HG03159 (cell line): ENCODE results near the gene SSR3.

Source experiments
- ATAC-seq: cut with Tn5 transposase; IDR thresholded peaks from one replicate; pipeline ENCODE4 v1.9.1; 2021; ENCODE audit warnings: mild to moderate bottlenecking, moderate library complexity; ENCODE audit not compliant: unreplicated experiment

Gene SSR3

DNA sequence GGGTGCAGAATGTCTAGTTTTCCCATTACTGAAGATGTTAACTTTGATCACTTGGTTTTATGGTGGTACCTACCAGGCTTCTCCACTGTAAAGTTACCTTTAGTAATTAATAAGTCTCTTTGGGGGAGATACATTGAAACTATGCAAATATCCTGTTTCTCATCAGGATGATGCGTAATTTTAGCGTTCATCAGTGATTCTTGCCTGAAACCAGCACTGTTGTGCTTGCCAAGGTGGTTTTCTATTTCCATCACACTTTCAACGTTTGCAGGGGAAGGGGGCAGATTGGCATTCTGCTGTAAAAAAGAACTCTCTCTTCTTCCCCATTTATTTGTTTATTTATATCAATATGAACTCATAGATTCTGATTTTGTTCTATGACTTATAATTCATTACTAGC lies 61.0 kb downstream of the SSR3 start:
- ATAC-seq: peak; percentile 48

DNA sequence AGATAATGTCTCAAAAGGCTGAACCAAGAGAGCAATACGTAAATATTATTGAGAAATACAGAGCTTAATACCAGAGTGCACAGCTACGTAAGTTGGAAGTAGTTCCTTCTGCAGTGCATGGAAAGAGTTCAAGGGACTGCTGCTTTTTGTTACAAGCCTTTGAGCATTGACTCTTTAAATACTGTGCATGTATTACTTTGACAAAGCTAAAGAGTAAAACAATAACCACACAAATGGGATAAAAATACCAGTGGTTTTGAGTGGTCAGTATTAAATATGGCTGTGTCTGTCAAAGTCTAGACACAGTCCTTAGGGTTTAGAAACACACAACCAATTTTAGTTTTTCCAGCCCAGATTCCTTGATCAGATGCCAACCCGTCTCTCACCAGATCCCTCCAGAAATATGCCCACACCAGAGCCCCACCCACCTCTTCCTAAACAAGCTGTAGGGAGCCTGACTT lies 62.1 kb downstream of the SSR3 start:
- ATAC-seq: no peak

DNA sequence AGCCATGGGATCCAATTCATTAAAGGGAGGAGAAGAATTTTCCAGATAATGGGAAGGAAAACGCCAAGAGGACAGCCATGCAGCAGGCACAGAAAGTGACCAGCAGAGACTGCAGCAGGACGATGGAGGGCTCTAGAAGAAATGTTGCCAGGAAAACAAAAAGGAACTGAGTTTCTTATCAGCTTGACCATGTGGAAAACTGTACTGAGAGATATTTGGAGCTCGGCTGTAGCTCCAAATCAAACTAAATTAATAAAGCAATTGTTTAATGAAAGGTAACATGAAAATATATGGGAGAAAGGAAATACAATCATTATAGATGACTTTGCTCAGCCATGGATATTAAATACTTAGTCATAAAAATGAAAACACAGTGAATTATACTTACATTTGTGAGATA lies 63.7 kb downstream of the SSR3 start:
- ATAC-seq: no peak
